HepG2 (cell line): ENCODE results near the gene AHRR. TPM values are rescaled to one million over a fixed set of nuclear protein-coding genes. Genes with fewer than 3 reads are reported as not detected.

Experiments used
- ATAC-seq: fragments of 200-7000 bp; cut with Tn5 transposase; 3 replicates; pipeline ENCODE4 v1.9.1; 2020; ENCODE audit warnings: mild to moderate bottlenecking, moderate library complexity
- BruUV-seq: library from RNA; stranded (reverse); fragments of 400-500 nt; replicated peaks from 2 replicates; lab custom pipeline; 2021; lab: Mats Ljungman, UMichigan
- CTCF ChIA-PET: fragments of 300-600 bp; formaldehyde crosslinking; extraction: SDS; loops from one replicate; lab custom pipeline; 2021; ENCODE audit warnings: low total read pairs, inconsistent platforms, low intra/inter-chr PET ratio; lab: Yijun Ruan, JAX
- POLR2A ChIA-PET: fragments of 350-600 bp; sonication (Branson Sonifier 250); formaldehyde crosslinking; loops from one replicate; lab custom pipeline; 2020; ENCODE audit warnings: antibody characterized with exemption, inconsistent platforms; lab: Yijun Ruan, JAX
- DNase-seq: peaks from one replicate; pipeline ENCODE4 v3.0.0-alpha.2; 2015; ENCODE audit warnings: low spot score
- FAIRE-seq: peaks from 3 replicates; lab custom pipeline; 2011; peaks lifted over from hg19 to GRCh38; lab: Jason Lieb, UNC
- H2AFZ ChIP-seq: one replicate; pipeline ENCODE4 v1.6.1; 2011; ENCODE audit warnings: low read length, inconsistent platforms
- H3K27ac ChIP-seq: fragments of 300-600 bp; 3 replicates; pipeline ENCODE4 v1.8.0; 2011; ENCODE audit warnings: mixed run types, mild to moderate bottlenecking, mixed read lengths, low read length, inconsistent platforms; ENCODE audit not compliant: insufficient read depth; ENCODE audit errors: extremely low read length
- H3K27me3 ChIP-seq, 2 experiments: fragments of 200-600 bp in 1 of 2; 2 replicates in 1 of 2; 3 replicates in 1 of 2; pipeline versions ENCODE4 v1.6.0 to v1.8.0; 2011; ENCODE audit warnings: low read length in 2 of 2, mild to moderate bottlenecking in 2 of 2, moderate library complexity in 2 of 2, inconsistent platforms in 1 of 2; ENCODE audit not compliant: insufficient read depth in 2 of 2, control insufficient read depth in 1 of 2
- H3K36me3 ChIP-seq, 2 experiments: fragments of 200-600 bp in 1 of 2; replicated peaks in 1 of 2; 2 replicates in 1 of 2; 3 replicates in 1 of 2; pipeline versions ENCODE4 v1.5.1 to v1.8.0; 2011; ENCODE audit warnings: low read length in 2 of 2, inconsistent platforms in 1 of 2; ENCODE audit not compliant: insufficient read depth in 2 of 2, control insufficient read depth in 1 of 2
- H3K4me1 ChIP-seq: 2 replicates; pipeline ENCODE4 v1.5.1; 2012; ENCODE audit warnings: low read length, inconsistent platforms; ENCODE audit not compliant: insufficient read depth
- H3K4me2 ChIP-seq: 2 replicates; pipeline ENCODE4 v1.6.0; 2011; ENCODE audit warnings: low read depth, low read length, inconsistent platforms
- H3K4me3 ChIP-seq, 3 experiments: fragments of 200-600 bp in 1 of 3; sonication (generic), shearing (Covaris generic) in 1 of 3; replicated peaks in 1 of 3; 2 replicates each; pipeline ENCODE4 v1.5.1; 2011 to 2016; ENCODE audit warnings: low read length in 3 of 3, inconsistent platforms in 2 of 3, low read depth in 2 of 3, mild to moderate bottlenecking in 2 of 3, control low read depth in 1 of 3, mixed read lengths in 1 of 3; ENCODE audit not compliant: insufficient read depth in 1 of 3
- H3K79me2 ChIP-seq: one replicate; pipeline ENCODE4 v1.6.1; 2011; ENCODE audit warnings: low read length, inconsistent platforms; ENCODE audit not compliant: insufficient read depth
- H3K9ac ChIP-seq: 2 replicates; pipeline ENCODE4 v1.6.0; 2011; ENCODE audit warnings: mild to moderate bottlenecking, low read depth, low read length, inconsistent platforms; ENCODE audit not compliant: insufficient read depth
- H3K9me3 ChIP-seq: 2 replicates; pipeline ENCODE4 v1.5.1; 2012; ENCODE audit warnings: mild to moderate bottlenecking, low read length
- H4K20me1 ChIP-seq: 2 replicates; pipeline ENCODE4 v1.6.0; 2011; ENCODE audit warnings: inconsistent platforms, mild to moderate bottlenecking, low read length, moderate library complexity; ENCODE audit not compliant: insufficient read depth
- ARHGAP35 ChIP-seq: sonication (generic); formaldehyde crosslinking; IDR thresholded peaks from 2 replicates; pipeline ENCODE4 v1.9.0; 2022; ENCODE audit warnings: mild to moderate bottlenecking, inconsistent platforms, moderate library complexity, missing genetic modification reagents, borderline replicate concordance
- CREB1 ChIP-seq, 2 experiments: fragments of 450-650 bp in 1 of 2; IDR thresholded peaks; 2 replicates each; pipeline ENCODE4 v1.6.1; 2016 to 2017; ENCODE audit warnings: control low read depth in 1 of 2, mild to moderate bottlenecking in 1 of 2, missing compliant biosample characterization in 1 of 2, missing genetic modification characterization in 1 of 2
- KAT8 ChIP-seq: IDR thresholded peaks from 2 replicates; pipeline ENCODE4 v1.6.1; 2016; ENCODE audit warnings: missing genetic modification reagents, missing compliant biosample characterization
- MAZ ChIP-seq, 2 experiments: sonication (generic) in 1 of 2; formaldehyde crosslinking in 1 of 2; IDR thresholded peaks; 2 replicates each; pipeline versions ENCODE4 v1.5.0 to v1.6.1; 2012 to 2020; ENCODE audit warnings: low read depth in 2 of 2, mild to moderate bottlenecking in 2 of 2, borderline replicate concordance in 1 of 2, improper control_type of control experiment in 1 of 2, low read length in 1 of 2, missing genetic modification reagents in 1 of 2, moderate library complexity in 1 of 2
- PRMT3 ChIP-seq: sonication (generic); formaldehyde crosslinking; IDR thresholded peaks from 2 replicates; pipeline ENCODE4 v1.8.1; 2022; ENCODE audit warnings: low read depth, mild to moderate bottlenecking, moderate library complexity, missing genetic modification reagents, borderline replicate concordance
- ZNF234 ChIP-seq: sonication (generic); formaldehyde crosslinking; conservative IDR thresholded peaks from 2 replicates; pipeline ENCODE4 v1.5.1; 2020; ENCODE audit warnings: mild to moderate bottlenecking, missing genetic modification reagents
- ZNF343 ChIP-seq: sonication (generic); formaldehyde crosslinking; IDR thresholded peaks from 2 replicates; pipeline ENCODE4 v1.4.0; 2020; ENCODE audit warnings: mild to moderate bottlenecking, missing genetic modification reagents
- ZNF558 ChIP-seq: sonication (generic); formaldehyde crosslinking; IDR thresholded peaks from 2 replicates; pipeline ENCODE4 v1.9.0; 2022; ENCODE audit warnings: mild to moderate bottlenecking, missing genetic modification reagents, borderline replicate concordance
- ZNF790 ChIP-seq: sonication (generic); formaldehyde crosslinking; IDR thresholded peaks from 2 replicates; pipeline ENCODE4 v1.8.0; 2022; ENCODE audit warnings: missing genetic modification reagents, mild to moderate bottlenecking, borderline replicate concordance
- ZNF83 ChIP-seq: sonication (generic); formaldehyde crosslinking; IDR thresholded peaks from 2 replicates; pipeline ENCODE4 v1.4.0; 2020; ENCODE audit warnings: missing genetic modification reagents, mild to moderate bottlenecking, borderline replicate concordance
- WGBS: methylation state at CpG from one replicate; pipeline ENCODE4 v1.1.6; 2017; ENCODE audit warnings: low lambda C conversion rate; 5-methylcytosine and 5-hydroxymethylcytosine counted together
- in situ Hi-C: cut with HindIII; loops from 2 replicates; pipeline ENCODE4 v1.10.0; 2017; ENCODE audit warnings: low pct_unique_long_range_greater_than_20kb; ENCODE audit not compliant: extremely low pct_ligation_motif_present
- intact Hi-C: fragments of 100-400 bp; cut with micrococcal nuclease; formaldehyde crosslinking; loops from one replicate; pipeline ENCODE4 v1.10.0; 2022; ENCODE audit not compliant: unreplicated experiment
- polyA plus RNA-seq, 8 experiments: library from polyadenylated mRNA; depleted of rRNA in 3 of 8; stranded (reverse) in 7 of 8; unstranded in 1 of 8; fragments of >200 nt; fragmentation: Illumina TruSeq in 4 of 8; extraction: Trizol in 4 of 8; gene quantifications; 2 replicates each; pipeline versions ENCODE4 v1.2.1 to v1.2.3, GENCODE V29; 2011 to 2016; ENCODE audit warnings: low read depth in 4 of 8, missing spikeins in 1 of 8, mixed read lengths in 1 of 8; ENCODE audit not compliant: insufficient read depth in 1 of 8
- total RNA-seq, 5 experiments: library from RNA; depleted of rRNA; stranded (reverse); fragments of >200 nt; fragmentation: Illumina TruSeq; extraction: Trizol; gene quantifications; 2 replicates each; pipeline ENCODE4 v1.2.3, GENCODE V29; 2016; ENCODE audit warnings: low read depth in 1 of 5
- TF ChIP-seq, protein P1 (sequence below): sonication (generic); formaldehyde crosslinking; IDR thresholded peaks from 2 replicates; pipeline ENCODE4 v1.4.0; 2020; ENCODE audit warnings: mild to moderate bottlenecking, missing genetic modification reagents
- TF ChIP-seq, protein P2 (sequence below): conservative IDR thresholded peaks from 2 replicates; pipeline ENCODE4 v1.6.1; 2018; ENCODE audit warnings: missing genetic modification reagents

The AHRR gene
- total and polyA plus RNA-seq, 2 of the 13 experiments (the other 11 are each of a cell fraction or from before 2014, with no cell fraction given), result 0.28 to 0.35 TPM

GRCh38 chr5:368183-369084, 46.9 kb downstream of the AHRR start (continued):
- TF ChIP-seq, protein P1, sequence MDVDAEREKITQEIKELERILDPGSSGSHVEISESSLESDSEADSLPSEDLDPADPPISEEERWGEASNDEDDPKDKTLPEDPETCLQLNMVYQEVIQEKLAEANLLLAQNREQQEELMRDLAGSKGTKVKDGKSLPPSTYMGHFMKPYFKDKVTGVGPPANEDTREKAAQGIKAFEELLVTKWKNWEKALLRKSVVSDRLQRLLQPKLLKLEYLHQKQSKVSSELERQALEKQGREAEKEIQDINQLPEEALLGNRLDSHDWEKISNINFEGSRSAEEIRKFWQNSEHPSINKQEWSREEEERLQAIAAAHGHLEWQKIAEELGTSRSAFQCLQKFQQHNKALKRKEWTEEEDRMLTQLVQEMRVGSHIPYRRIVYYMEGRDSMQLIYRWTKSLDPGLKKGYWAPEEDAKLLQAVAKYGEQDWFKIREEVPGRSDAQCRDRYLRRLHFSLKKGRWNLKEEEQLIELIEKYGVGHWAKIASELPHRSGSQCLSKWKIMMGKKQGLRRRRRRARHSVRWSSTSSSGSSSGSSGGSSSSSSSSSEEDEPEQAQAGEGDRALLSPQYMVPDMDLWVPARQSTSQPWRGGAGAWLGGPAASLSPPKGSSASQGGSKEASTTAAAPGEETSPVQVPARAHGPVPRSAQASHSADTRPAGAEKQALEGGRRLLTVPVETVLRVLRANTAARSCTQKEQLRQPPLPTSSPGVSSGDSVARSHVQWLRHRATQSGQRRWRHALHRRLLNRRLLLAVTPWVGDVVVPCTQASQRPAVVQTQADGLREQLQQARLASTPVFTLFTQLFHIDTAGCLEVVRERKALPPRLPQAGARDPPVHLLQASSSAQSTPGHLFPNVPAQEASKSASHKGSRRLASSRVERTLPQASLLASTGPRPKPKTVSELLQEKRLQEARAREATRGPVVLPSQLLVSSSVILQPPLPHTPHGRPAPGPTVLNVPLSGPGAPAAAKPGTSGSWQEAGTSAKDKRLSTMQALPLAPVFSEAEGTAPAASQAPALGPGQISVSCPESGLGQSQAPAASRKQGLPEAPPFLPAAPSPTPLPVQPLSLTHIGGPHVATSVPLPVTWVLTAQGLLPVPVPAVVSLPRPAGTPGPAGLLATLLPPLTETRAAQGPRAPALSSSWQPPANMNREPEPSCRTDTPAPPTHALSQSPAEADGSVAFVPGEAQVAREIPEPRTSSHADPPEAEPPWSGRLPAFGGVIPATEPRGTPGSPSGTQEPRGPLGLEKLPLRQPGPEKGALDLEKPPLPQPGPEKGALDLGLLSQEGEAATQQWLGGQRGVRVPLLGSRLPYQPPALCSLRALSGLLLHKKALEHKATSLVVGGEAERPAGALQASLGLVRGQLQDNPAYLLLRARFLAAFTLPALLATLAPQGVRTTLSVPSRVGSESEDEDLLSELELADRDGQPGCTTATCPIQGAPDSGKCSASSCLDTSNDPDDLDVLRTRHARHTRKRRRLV (CRISPR knock-in tag), result no peak
- TF ChIP-seq MAZ (IDR thresholded peaks at IDR 0.05; ENCODE audit: borderline replicate concordance, low read depth, low read length), result no peak
- no peak for TF ChIP-seq MAZ (CRISPR knock-in tag; IDR thresholded peaks at IDR 0.05; ENCODE audit: low read depth)
- TF ChIP-seq ZNF234, result no peak
- TF ChIP-seq KAT8, result no peak

DNA sequence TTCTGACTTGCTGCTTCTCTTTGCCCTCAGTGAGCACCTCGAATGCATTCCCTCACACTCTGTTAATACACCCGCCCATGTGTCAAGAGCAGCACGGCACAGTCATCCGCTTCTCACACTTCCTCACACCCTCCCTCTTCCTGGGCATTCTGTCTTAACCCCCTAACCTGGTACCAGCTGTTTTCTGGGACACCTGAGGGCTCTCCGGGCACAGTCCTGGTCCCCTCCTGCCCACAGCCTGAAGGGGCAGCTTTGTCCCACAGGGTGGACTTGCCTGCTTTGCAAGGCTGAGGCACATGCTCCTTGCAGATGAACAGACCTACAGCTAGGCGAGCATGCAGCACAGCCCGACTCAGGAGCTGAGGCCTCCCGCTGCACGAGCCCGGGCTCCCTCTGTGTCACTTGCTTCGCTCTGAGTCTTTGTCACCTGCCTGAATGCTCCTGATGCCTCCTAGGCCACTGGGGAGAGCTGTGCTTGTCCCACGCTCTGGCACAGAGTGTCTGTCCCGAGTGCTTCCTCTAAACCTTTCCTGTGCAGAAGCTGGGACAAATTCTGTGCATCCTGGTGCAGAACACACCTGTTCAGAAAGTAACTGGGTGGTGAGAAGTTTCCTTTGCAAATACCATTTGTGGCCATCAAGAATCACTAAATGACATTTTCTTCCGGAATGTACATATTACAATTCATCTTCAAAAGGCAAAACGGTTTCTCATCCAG, 47.8 kb downstream of the AHRR start:
- no peak for FAIRE-seq
- Histone ChIP-seq H3K4me1 (no peaks in the 10 kb centered on the region), H3K27me3 (no peaks in the 10 kb centered on the region; a peak in 1 of 5 replicates), H4K20me1 (no peaks in the 10 kb centered on the region), H3K36me3 (no peaks in the 10 kb centered on the region), H3K9me3 (no peaks in the 10 kb centered on the region), H2AFZ (no peak overlapping the region), H3K4me3 (no peak overlapping the region), H3K27ac (no peak overlapping the region), H3K79me2 (no peaks in the 10 kb centered on the region), H3K9ac (no peak overlapping the region), H3K4me2 (no peak overlapping the region)
- BruUV-seq, result no TSS peak
- ChIA-PET CTCF (no interaction called here), POLR2A (no interaction called here)
- intact Hi-C loops, result no loop called here
- no peak for DNase-seq
- ATAC-seq, result no peak
- WGBS, result 65% methylated on average over 15 of the region's 15 CpGs
- in situ Hi-C loops, result no loop called here
- TF ChIP-seq ZNF790 (CRISPR knock-in tag), result no peak
- TF ChIP-seq ZNF83 (CRISPR knock-in tag), result no peak
- no peak for TF ChIP-seq ZNF343
- no peak for TF ChIP-seq PRMT3
- TF ChIP-seq ARHGAP35, result no peak
- TF ChIP-seq, protein P2, sequence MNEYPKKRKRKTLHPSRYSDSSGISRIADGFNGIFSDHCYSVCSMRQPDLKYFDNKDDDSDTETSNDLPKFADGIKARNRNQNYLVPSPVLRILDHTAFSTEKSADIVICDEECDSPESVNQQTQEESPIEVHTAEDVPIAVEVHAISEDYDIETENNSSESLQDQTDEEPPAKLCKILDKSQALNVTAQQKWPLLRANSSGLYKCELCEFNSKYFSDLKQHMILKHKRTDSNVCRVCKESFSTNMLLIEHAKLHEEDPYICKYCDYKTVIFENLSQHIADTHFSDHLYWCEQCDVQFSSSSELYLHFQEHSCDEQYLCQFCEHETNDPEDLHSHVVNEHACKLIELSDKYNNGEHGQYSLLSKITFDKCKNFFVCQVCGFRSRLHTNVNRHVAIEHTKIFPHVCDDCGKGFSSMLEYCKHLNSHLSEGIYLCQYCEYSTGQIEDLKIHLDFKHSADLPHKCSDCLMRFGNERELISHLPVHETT, result no peak
- no peak for TF ChIP-seq CREB1 (IDR thresholded peaks at IDR 0.05)
- no peak for TF ChIP-seq CREB1 (CRISPR knock-in tag; IDR thresholded peaks at IDR 0.05)
- no peak for TF ChIP-seq ZNF558 (CRISPR knock-in tag)
